ENCODE data around the gene NF2. TPM values are rescaled to one million over a fixed set of nuclear protein-coding genes. Genes with fewer than 3 reads are reported as not detected.

Gene NF2
- total and polyA plus RNA-seq, 2 of the 8 experiments (the other 6 are each of a cell fraction or from before 2014, with no cell fraction given) = 17.6 to 53.6 TPM

DNA sequence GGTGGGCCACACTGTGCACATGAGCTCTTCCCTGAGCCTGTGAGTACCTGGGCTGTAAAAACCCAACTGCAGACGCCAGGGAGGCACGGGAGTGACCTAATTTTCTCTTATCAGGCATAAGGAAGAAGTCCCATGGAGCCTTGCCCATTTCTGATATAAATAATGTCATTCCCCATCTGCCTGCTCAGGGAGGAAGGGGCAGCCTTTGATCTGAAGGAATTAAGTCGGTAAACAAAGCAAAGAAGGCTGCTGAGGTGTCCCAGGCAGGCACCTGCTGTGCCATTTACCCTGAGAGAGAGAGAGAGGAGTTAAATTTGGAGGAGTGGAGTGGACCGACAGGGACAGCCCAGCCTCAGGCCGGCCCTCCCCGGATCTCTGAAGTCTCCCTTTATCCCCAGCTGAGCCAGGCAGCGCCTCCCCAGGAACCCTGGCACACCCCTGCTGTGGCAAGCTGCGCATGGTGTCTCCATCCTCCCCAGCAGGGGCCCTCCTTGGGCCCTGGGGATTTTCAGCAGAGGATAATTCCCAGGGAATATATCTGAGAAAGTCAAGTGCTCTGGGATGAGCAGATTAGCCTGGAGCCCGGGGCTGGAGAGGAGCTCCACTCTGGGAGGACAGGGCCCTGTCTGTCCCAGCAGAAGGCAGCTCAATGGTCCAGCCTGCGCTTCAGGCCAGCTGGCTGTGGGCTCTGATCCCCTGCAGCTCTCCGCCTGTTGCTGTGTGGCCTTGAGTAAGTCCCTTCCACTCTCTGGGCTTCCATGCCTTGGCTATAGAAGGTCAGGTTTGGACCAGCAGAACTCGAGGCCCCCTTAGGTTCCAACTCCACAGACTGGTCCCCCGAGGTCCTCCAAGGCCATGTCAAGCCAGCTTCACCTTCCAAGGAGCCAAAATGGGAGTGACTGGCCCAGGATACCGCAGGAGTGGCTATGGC is 98.8 kb downstream of the NF2 start:
- H4K20me1 ChIP-seq (replicated peaks in 1 of 2; ENCODE audit: control insufficient read depth in 1 of 2, insufficient read depth in 2 of 2, low read length in 2 of 2) = peaks cover 5% of the 10 kb centered on the region in 2 experiments
- H3K23ac ChIP-seq (ENCODE audit: insufficient read length) = no peak overlapping the region
- DNase-seq (ENCODE audit: low read depth in 1 of 2, low spot score in 2 of 2) = no peak
- H2BK5ac ChIP-seq (ENCODE audit: low read depth, low read length) = no peak overlapping the region
- peaks cover 9% of the 10 kb centered on the region; the same call in 1 of the 2 replicates for H3K23me2 ChIP-seq (ENCODE audit: low read depth, low read length)
- CTCF ChIA-PET (ENCODE audit: partially characterized antibody) = interaction anchor here (0.9 to 4.8 kb wide), 21 partner anchors 8 to 553 kb away, joined by 3 to 60 read pairs (median 4); no protein-coding TSS in a partner anchor
- no peak overlapping the region for H3K27ac ChIP-seq (ENCODE audit: low read depth, low read length)
- no peak overlapping the region for H2BK120ac ChIP-seq (replicated peaks; ENCODE audit: low read depth, low read length)
- peak overlapping the region in 1 of 4 experiments; percentile 42; a peak in 2 of 8 replicates for H3K4me3 ChIP-seq (ENCODE audit: extremely low read depth in 1 of 4, insufficient read depth in 2 of 4, low read depth in 3 of 4, low read length in 4 of 4)
- no peak overlapping the region for H4K8ac ChIP-seq (ENCODE audit: extremely low read depth, insufficient read depth, low read length)
- peaks cover 0 to 30% (median 12%) of the 10 kb centered on the region in 4 experiments; a peak in 3 of 7 replicates for H3K27me3 ChIP-seq (replicated peaks in 1 of 4; ENCODE audit: control insufficient read depth in 3 of 4, extremely low read depth in 1 of 4, insufficient read depth in 3 of 4, low read length in 3 of 4)
- no peak for FAIRE-seq
- H3K4me1 ChIP-seq (replicated peaks in 1 of 4; ENCODE audit: control insufficient read depth in 3 of 4, insufficient read depth in 4 of 4, low read length in 3 of 4) = peaks cover 9 to 55% (median 47%) of the 10 kb centered on the region in 4 experiments
- no peak overlapping the region for H2AFZ ChIP-seq (ENCODE audit: low read length)
- H2BK12ac ChIP-seq (ENCODE audit: low read depth, low read length) = peak overlapping the region; percentile 84; the same call in 1 of the 2 replicates
- no peaks in the 10 kb centered on the region for H3K9me3 ChIP-seq (ENCODE audit: insufficient read depth in 2 of 2, low read depth in 1 of 2, low read length in 1 of 2)
- H3K36me3 ChIP-seq (ENCODE audit: control insufficient read depth in 2 of 4, insufficient read depth in 4 of 4, low read length in 3 of 4) = no peaks in the 10 kb centered on the region
- 0 out of 2 replicates have a peak overlapping the region, but pooled peaks have one; percentile 39 for H2AK5ac ChIP-seq (ENCODE audit: low read depth, low read length)
- no peak overlapping the region for H3K56ac ChIP-seq (replicated peaks; ENCODE audit: insufficient read length, low read depth, low read length)
- H3K18ac ChIP-seq (ENCODE audit: extremely low read depth, low read length) = peak overlapping the region; percentile 87
- H3K4ac ChIP-seq (replicated peaks; ENCODE audit: insufficient read length, low read depth, low read length) = no peak overlapping the region
- POLR2A ChIA-PET (ENCODE audit: partially characterized antibody) = interaction anchor here (0.7 to 4.3 kb wide), 7 partner anchors 10 to 64 kb away, joined by 3 to 13 read pairs (median 3); no protein-coding TSS in a partner anchor
- no peak overlapping the region for H3K9ac ChIP-seq (replicated peaks in 1 of 4; ENCODE audit: extremely low read depth in 1 of 4, low read depth in 3 of 4, low read length in 3 of 4)
- H2BK20ac ChIP-seq (ENCODE audit: low read length) = 0 out of 2 replicates have a peak overlapping the region, but pooled peaks have one; percentile 32
- 33% methylated on average over 14 of the region's 14 CpGs; no CpG with 5 or more reads in 1 of the 2 experiments for WGBS, 2 experiments (ENCODE audit: extremely low coverage in 1 of 2, insufficient coverage in 1 of 2, insufficient read length in 1 of 2, insufficient replicate concordance in 2 of 2, low coverage in 1 of 2, low lambda C conversion rate in 2 of 2, missing lambda C conversion rate in 1 of 2)
- no peaks in the 10 kb centered on the region for H3K79me1 ChIP-seq (ENCODE audit: low read depth, low read length)
- no peak overlapping the region for H4K5ac ChIP-seq (ENCODE audit: insufficient read length, low read depth, low read length)
- H3K4me2 ChIP-seq (ENCODE audit: insufficient read depth in 1 of 2, low read depth in 2 of 2, low read length in 2 of 2) = peak overlapping the region; percentile 58 to 65
- H2BK15ac ChIP-seq (ENCODE audit: low read length) = no peak overlapping the region
- no peak overlapping the region for H3K14ac ChIP-seq (ENCODE audit: insufficient read length)
- H4K91ac ChIP-seq (replicated peaks; ENCODE audit: insufficient read length, low read length) = peak overlapping the region; percentile 69
- no peaks in the 10 kb centered on the region for H3K79me2 ChIP-seq (ENCODE audit: control insufficient read depth in 1 of 2, insufficient read depth in 2 of 2, low read length in 2 of 2)
- TF ChIP-seq FOSL1 (IDR thresholded peaks at IDR 0.05; ENCODE audit: insufficient read depth, low read depth, low read length) = no peak
- TF ChIP-seq RAD21 (IDR thresholded peaks at IDR 0.05 in 1 of 2, conservative IDR thresholded peaks at IDR 0.05 in 1 of 2; ENCODE audit: low read depth in 2 of 2, low read length in 2 of 2) = no peak
- TF ChIP-seq NANOG (IDR thresholded peaks at IDR 0.05; ENCODE audit: insufficient read depth, low read depth, low read length, poor library complexity, severe bottlenecking) = no peak
- no peak for TF ChIP-seq BACH1 (IDR thresholded peaks at IDR 0.05; ENCODE audit: low read length)
- no peak for TF ChIP-seq JUND (IDR thresholded peaks at IDR 0.05; ENCODE audit: low read length)
- TF ChIP-seq, protein P1, sequence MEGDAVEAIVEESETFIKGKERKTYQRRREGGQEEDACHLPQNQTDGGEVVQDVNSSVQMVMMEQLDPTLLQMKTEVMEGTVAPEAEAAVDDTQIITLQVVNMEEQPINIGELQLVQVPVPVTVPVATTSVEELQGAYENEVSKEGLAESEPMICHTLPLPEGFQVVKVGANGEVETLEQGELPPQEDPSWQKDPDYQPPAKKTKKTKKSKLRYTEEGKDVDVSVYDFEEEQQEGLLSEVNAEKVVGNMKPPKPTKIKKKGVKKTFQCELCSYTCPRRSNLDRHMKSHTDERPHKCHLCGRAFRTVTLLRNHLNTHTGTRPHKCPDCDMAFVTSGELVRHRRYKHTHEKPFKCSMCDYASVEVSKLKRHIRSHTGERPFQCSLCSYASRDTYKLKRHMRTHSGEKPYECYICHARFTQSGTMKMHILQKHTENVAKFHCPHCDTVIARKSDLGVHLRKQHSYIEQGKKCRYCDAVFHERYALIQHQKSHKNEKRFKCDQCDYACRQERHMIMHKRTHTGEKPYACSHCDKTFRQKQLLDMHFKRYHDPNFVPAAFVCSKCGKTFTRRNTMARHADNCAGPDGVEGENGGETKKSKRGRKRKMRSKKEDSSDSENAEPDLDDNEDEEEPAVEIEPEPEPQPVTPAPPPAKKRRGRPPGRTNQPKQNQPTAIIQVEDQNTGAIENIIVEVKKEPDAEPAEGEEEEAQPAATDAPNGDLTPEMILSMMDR (IDR thresholded peaks at IDR 0.05; ENCODE audit: control extremely low read depth in 1 of 3, insufficient read depth in 1 of 3, low read depth in 1 of 3, low read length in 3 of 3) = no peak
- TF ChIP-seq EZH2 (IDR thresholded peaks at IDR 0.05; ENCODE audit: low read depth, low read length, severe bottlenecking) = no peak
